ENCODE measurements around the gene ZC3HAV1L. TPM values are rescaled to one million over a fixed set of nuclear protein-coding genes. Genes with fewer than 3 reads are reported as not detected.

The ZC3HAV1L gene
- total RNA-seq, 1 donor from 2014 or later: 21.6 TPM

DNA sequence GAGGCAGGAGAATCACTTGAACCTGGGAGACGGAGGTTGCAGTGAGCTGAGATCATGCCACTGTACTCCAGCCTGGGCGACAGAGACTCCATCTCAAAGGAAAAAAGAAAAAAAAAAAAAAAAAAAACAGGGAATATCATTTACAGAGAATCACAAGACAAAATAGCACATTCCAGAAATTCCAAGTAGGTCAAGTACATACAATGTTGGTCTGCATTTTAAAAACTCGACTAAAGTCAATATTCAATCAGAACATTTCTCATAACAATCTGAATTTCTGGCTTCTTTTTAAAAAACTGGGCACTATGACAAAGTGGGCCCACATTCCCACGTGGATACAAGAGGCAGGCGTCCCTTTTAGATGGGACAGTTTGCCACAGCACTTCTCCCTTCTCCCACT is 12.8 kb downstream of the ZC3HAV1L start:
- Histone ChIP-seq H3K27me3 (ENCODE audit: control insufficient read depth, insufficient read depth, low read length) (no peaks in the 10 kb centered on the region), H3K4me3 (ENCODE audit: low read depth, low read length) (no peak overlapping the region), H3K36me3 (ENCODE audit: control insufficient read depth, insufficient read depth, low read length) (peaks cover 4% of the 10 kb centered on the region)
- TF ChIP-seq, protein P1, sequence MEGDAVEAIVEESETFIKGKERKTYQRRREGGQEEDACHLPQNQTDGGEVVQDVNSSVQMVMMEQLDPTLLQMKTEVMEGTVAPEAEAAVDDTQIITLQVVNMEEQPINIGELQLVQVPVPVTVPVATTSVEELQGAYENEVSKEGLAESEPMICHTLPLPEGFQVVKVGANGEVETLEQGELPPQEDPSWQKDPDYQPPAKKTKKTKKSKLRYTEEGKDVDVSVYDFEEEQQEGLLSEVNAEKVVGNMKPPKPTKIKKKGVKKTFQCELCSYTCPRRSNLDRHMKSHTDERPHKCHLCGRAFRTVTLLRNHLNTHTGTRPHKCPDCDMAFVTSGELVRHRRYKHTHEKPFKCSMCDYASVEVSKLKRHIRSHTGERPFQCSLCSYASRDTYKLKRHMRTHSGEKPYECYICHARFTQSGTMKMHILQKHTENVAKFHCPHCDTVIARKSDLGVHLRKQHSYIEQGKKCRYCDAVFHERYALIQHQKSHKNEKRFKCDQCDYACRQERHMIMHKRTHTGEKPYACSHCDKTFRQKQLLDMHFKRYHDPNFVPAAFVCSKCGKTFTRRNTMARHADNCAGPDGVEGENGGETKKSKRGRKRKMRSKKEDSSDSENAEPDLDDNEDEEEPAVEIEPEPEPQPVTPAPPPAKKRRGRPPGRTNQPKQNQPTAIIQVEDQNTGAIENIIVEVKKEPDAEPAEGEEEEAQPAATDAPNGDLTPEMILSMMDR (IDR thresholded peaks at IDR 0.05; ENCODE audit: insufficient read depth, low read length, poor library complexity, severe bottlenecking): no peak
- DNase-seq (ENCODE audit: low read depth): no peak

DNA sequence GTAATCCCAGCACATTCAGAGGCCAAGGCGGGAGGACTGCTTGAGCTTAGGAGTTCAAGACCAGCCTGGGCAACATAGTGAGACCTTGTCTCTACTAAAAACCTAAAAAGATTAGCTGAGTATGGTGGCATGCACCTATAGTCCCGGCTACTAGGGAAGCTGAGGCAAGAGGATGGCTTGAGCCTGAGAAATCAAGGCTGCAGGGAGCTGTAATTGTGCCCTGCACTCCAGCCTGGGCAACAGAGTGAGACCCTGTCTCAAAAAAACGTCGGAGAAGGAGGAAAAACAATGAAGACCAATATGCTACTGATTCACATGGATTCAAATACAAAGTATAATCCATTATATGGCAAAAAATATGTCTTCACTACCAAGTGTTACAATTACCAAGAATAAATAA is 13.6 kb downstream of the ZC3HAV1L start:
- peaks cover 4% of the 10 kb centered on the region for H3K36me3 ChIP-seq (ENCODE audit: control insufficient read depth, insufficient read depth, low read length)

DNA sequence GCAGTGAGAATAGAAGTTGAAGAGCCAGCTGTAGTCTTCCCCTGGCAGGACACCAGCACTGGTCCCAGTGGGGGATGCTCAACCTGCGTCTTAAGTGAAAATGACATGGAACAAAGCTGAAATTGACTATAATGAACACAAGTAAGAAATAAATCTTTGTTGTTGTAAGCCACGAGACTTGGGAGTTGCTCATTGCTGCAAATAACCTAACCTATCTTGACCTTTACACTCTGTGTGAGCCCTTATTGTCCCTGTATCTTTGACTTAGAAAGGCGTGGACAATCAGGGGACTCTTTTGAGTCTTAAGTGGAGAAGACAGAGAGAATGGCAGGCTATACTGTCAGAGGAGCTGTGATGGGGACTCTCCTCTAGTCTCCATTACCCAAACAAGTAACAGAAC is 16.9 kb downstream of the ZC3HAV1L start:
- TF ChIP-seq, protein P1 (IDR thresholded peaks at IDR 0.05; ENCODE audit: insufficient read depth, low read length, poor library complexity, severe bottlenecking): no peak
- DNase-seq (ENCODE audit: low read depth): no peak
- no peaks in the 10 kb centered on the region for H3K27me3 ChIP-seq (ENCODE audit: control insufficient read depth, insufficient read depth, low read length)
- no peak overlapping the region for H3K4me3 ChIP-seq (ENCODE audit: low read depth, low read length)
- peaks cover 2% of the 10 kb centered on the region for H3K36me3 ChIP-seq (ENCODE audit: control insufficient read depth, insufficient read depth, low read length)

More for the DNA sequence above, 13.6 kb downstream of the ZC3HAV1L start:
- Histone ChIP-seq H3K27me3 (ENCODE audit: control insufficient read depth, insufficient read depth, low read length) (no peaks in the 10 kb centered on the region), H3K4me3 (ENCODE audit: low read depth, low read length) (no peak overlapping the region)
- DNase-seq (ENCODE audit: low read depth): no peak
- TF ChIP-seq, protein P1 (IDR thresholded peaks at IDR 0.05; ENCODE audit: insufficient read depth, low read length, poor library complexity, severe bottlenecking): no peak

DNA sequence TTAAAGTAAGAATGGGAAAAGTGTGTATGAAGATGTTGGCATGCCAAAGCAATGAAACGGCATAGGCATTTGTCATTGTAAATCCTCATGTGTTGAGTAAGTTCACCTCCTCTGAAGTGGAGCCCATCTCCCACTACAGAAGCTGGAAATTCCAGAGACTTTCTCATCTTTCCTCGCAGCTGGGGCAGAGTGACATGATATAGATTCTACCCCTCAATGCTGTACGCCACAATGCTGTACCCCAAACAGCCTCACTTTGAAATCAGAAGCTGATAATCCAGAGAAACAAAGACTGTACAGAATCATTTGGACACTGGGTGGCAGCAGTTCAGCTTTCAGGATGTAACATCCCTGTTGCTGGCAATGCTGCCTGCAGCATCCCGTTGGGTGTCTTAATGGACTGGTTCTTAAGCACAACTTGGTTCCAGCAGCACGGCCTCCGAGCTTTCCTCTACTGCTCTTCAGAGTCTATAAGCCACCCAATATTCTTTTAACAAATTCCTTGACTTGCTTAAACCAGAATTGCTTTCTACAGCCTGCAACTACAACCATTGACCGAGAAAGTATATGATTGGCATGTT is 18.8 kb downstream of the ZC3HAV1L start:
- TF ChIP-seq, protein P1 (IDR thresholded peaks at IDR 0.05; ENCODE audit: insufficient read depth, low read length, poor library complexity, severe bottlenecking): peak; percentile 79
- Histone ChIP-seq H3K27me3 (ENCODE audit: control insufficient read depth, insufficient read depth, low read length) (no peaks in the 10 kb centered on the region), H3K4me3 (ENCODE audit: low read depth, low read length) (no peak overlapping the region), H3K36me3 (ENCODE audit: control insufficient read depth, insufficient read depth, low read length) (no peaks in the 10 kb centered on the region)
- DNase-seq (ENCODE audit: low read depth): no peak

DNA sequence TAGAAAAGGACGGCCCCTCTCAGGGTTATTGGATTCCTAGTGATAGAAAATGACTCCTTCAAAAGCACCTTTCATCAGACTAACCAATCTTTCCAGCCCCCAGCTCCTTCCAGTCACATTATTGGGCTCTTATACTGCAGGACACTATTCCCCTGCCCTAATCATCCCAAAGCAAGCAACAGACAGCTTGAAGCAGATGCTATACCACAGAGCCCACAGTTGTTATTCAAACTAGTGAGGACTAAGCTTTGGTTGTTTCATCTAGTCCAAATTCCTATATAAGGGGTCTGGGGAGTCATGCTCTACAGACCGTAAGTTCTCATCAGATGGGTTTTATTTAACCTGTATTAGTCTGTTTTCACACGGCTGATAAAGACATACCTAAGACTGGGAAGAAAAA is 24.5 kb downstream of the ZC3HAV1L start:
- DNase-seq (ENCODE audit: low read depth): no peak
- Histone ChIP-seq H3K27me3 (ENCODE audit: control insufficient read depth, insufficient read depth, low read length) (no peaks in the 10 kb centered on the region), H3K4me3 (ENCODE audit: low read depth, low read length) (no peak overlapping the region), H3K36me3 (ENCODE audit: control insufficient read depth, insufficient read depth, low read length) (no peaks in the 10 kb centered on the region)
- TF ChIP-seq, protein P1 (IDR thresholded peaks at IDR 0.05; ENCODE audit: insufficient read depth, low read length, poor library complexity, severe bottlenecking): no peak
